HepG2 (cell line): ENCODE measurements around the gene PAIP1. TPM values are rescaled to one million over a fixed set of nuclear protein-coding genes. Genes with fewer than 3 reads are reported as not detected.
A peak's percentile ranks its signal among the peaks of the same experiment; 100 is the strongest.

ENCODE experiments used
- ATAC-seq: fragments of 200-7000 bp; cut with Tn5 transposase; 3 replicates; pipeline ENCODE4 v1.9.1; 2020; ENCODE audit warnings: mild to moderate bottlenecking, moderate library complexity
- BruUV-seq: library from RNA; stranded (reverse); fragments of 400-500 nt; replicated peaks from 2 replicates; lab custom pipeline; 2021; lab: Mats Ljungman, UMichigan
- CTCF ChIA-PET: fragments of 300-600 bp; formaldehyde crosslinking; extraction: SDS; loops from one replicate; lab custom pipeline; 2021; ENCODE audit warnings: low total read pairs, inconsistent platforms, low intra/inter-chr PET ratio; lab: Yijun Ruan, JAX
- POLR2A ChIA-PET: fragments of 350-600 bp; sonication (Branson Sonifier 250); formaldehyde crosslinking; loops from one replicate; lab custom pipeline; 2020; ENCODE audit warnings: antibody characterized with exemption, inconsistent platforms; lab: Yijun Ruan, JAX
- DNase-seq: peaks from one replicate; pipeline ENCODE4 v3.0.0-alpha.2; 2015; ENCODE audit warnings: low spot score
- FAIRE-seq: peaks from 3 replicates; lab custom pipeline; 2011; peaks lifted over from hg19 to GRCh38; lab: Jason Lieb, UNC
- H2AFZ ChIP-seq: one replicate; pipeline ENCODE4 v1.6.1; 2011; ENCODE audit warnings: low read length, inconsistent platforms
- H3K27ac ChIP-seq: fragments of 300-600 bp; 3 replicates; pipeline ENCODE4 v1.8.0; 2011; ENCODE audit warnings: mixed run types, mild to moderate bottlenecking, mixed read lengths, low read length, inconsistent platforms; ENCODE audit not compliant: insufficient read depth; ENCODE audit errors: extremely low read length
- H3K27me3 ChIP-seq, 2 experiments: fragments of 200-600 bp in 1 of 2; 2 replicates in 1 of 2; 3 replicates in 1 of 2; pipeline versions ENCODE4 v1.6.0 to v1.8.0; 2011; ENCODE audit warnings: low read length in 2 of 2, mild to moderate bottlenecking in 2 of 2, moderate library complexity in 2 of 2, inconsistent platforms in 1 of 2; ENCODE audit not compliant: insufficient read depth in 2 of 2, control insufficient read depth in 1 of 2
- H3K36me3 ChIP-seq, 2 experiments: fragments of 200-600 bp in 1 of 2; replicated peaks in 1 of 2; 2 replicates in 1 of 2; 3 replicates in 1 of 2; pipeline versions ENCODE4 v1.5.1 to v1.8.0; 2011; ENCODE audit warnings: low read length in 2 of 2, inconsistent platforms in 1 of 2; ENCODE audit not compliant: insufficient read depth in 2 of 2, control insufficient read depth in 1 of 2
- H3K4me1 ChIP-seq: 2 replicates; pipeline ENCODE4 v1.5.1; 2012; ENCODE audit warnings: low read length, inconsistent platforms; ENCODE audit not compliant: insufficient read depth
- H3K4me2 ChIP-seq: 2 replicates; pipeline ENCODE4 v1.6.0; 2011; ENCODE audit warnings: low read depth, low read length, inconsistent platforms
- H3K4me3 ChIP-seq, 3 experiments: fragments of 200-600 bp in 1 of 3; sonication (generic), shearing (Covaris generic) in 1 of 3; replicated peaks in 1 of 3; 2 replicates each; pipeline ENCODE4 v1.5.1; 2011 to 2016; ENCODE audit warnings: low read length in 3 of 3, inconsistent platforms in 2 of 3, low read depth in 2 of 3, mild to moderate bottlenecking in 2 of 3, control low read depth in 1 of 3, mixed read lengths in 1 of 3; ENCODE audit not compliant: insufficient read depth in 1 of 3
- H3K79me2 ChIP-seq: one replicate; pipeline ENCODE4 v1.6.1; 2011; ENCODE audit warnings: low read length, inconsistent platforms; ENCODE audit not compliant: insufficient read depth
- H3K9ac ChIP-seq: 2 replicates; pipeline ENCODE4 v1.6.0; 2011; ENCODE audit warnings: mild to moderate bottlenecking, low read depth, low read length, inconsistent platforms; ENCODE audit not compliant: insufficient read depth
- H3K9me3 ChIP-seq: 2 replicates; pipeline ENCODE4 v1.5.1; 2012; ENCODE audit warnings: mild to moderate bottlenecking, low read length
- H4K20me1 ChIP-seq: 2 replicates; pipeline ENCODE4 v1.6.0; 2011; ENCODE audit warnings: inconsistent platforms, mild to moderate bottlenecking, low read length, moderate library complexity; ENCODE audit not compliant: insufficient read depth
- FOXK1 ChIP-seq: sonication (generic); formaldehyde crosslinking; IDR thresholded peaks from 2 replicates; pipeline ENCODE4 v1.4.0; 2020; ENCODE audit warnings: low read depth, missing genetic modification reagents, borderline replicate concordance
- GATAD1 ChIP-seq: IDR thresholded peaks from 2 replicates; pipeline ENCODE4 v1.6.1; 2016; ENCODE audit warnings: missing genetic modification reagents, missing compliant biosample characterization
- PHF8 ChIP-seq: sonication (generic); formaldehyde crosslinking; IDR thresholded peaks from 2 replicates; pipeline ENCODE4 v1.5.0; 2020; ENCODE audit warnings: missing genetic modification reagents
- PLRG1 ChIP-seq: fragments of 450-650 bp; conservative IDR thresholded peaks from 2 replicates; pipeline ENCODE4 v1.6.1; 2016
- POLR2A ChIP-seq, 2 experiments: IDR thresholded peaks; 2 replicates each; pipeline ENCODE4 v1.6.1; 2011; ENCODE audit warnings: low read depth in 2 of 2, low read length in 2 of 2, mild to moderate bottlenecking in 1 of 2, moderate library complexity in 1 of 2; ENCODE audit not compliant: insufficient read depth in 1 of 2
- TMF1 ChIP-seq: sonication (generic); formaldehyde crosslinking; IDR thresholded peaks from 2 replicates; pipeline ENCODE4 v1.8.1; 2022; ENCODE audit warnings: low read depth, missing genetic modification reagents
- ZNF280D ChIP-seq: sonication (generic); formaldehyde crosslinking; IDR thresholded peaks from 2 replicates; pipeline ENCODE4 v1.5.1; 2020; ENCODE audit warnings: mild to moderate bottlenecking, missing genetic modification reagents
- ZNF34 ChIP-seq: sonication (generic); formaldehyde crosslinking; IDR thresholded peaks from 2 replicates; pipeline ENCODE4 v1.4.0; 2020; ENCODE audit warnings: mild to moderate bottlenecking, missing genetic modification reagents, borderline replicate concordance
- ZNF687 ChIP-seq: sonication (generic); formaldehyde crosslinking; IDR thresholded peaks from 2 replicates; pipeline ENCODE4 v1.5.1; 2020; ENCODE audit warnings: mild to moderate bottlenecking, missing genetic modification reagents, moderate library complexity
- ZNF713 ChIP-seq: sonication (generic); formaldehyde crosslinking; IDR thresholded peaks from 2 replicates; pipeline ENCODE4 v1.4.0; 2020; ENCODE audit warnings: mild to moderate bottlenecking, missing genetic modification reagents
- ZNF749 ChIP-seq: sonication (generic); formaldehyde crosslinking; IDR thresholded peaks from 2 replicates; pipeline ENCODE4 v1.8.0; 2022; ENCODE audit warnings: mild to moderate bottlenecking, missing genetic modification reagents, moderate library complexity, borderline replicate concordance
- ZSCAN21 ChIP-seq: sonication (generic); formaldehyde crosslinking; IDR thresholded peaks from 2 replicates; pipeline ENCODE4 v1.8.0; 2022; ENCODE audit warnings: mild to moderate bottlenecking, missing genetic modification reagents, moderate library complexity, borderline replicate concordance
- ZSCAN22 ChIP-seq: sonication (generic); formaldehyde crosslinking; IDR thresholded peaks from 2 replicates; pipeline ENCODE4 v1.4.0; 2020; ENCODE audit warnings: mild to moderate bottlenecking, missing genetic modification reagents
- WGBS: methylation state at CpG from one replicate; pipeline ENCODE4 v1.1.6; 2017; ENCODE audit warnings: low lambda C conversion rate; 5-methylcytosine and 5-hydroxymethylcytosine counted together
- in situ Hi-C: cut with HindIII; loops from 2 replicates; pipeline ENCODE4 v1.10.0; 2017; ENCODE audit warnings: low pct_unique_long_range_greater_than_20kb; ENCODE audit not compliant: extremely low pct_ligation_motif_present
- intact Hi-C: fragments of 100-400 bp; cut with micrococcal nuclease; formaldehyde crosslinking; loops from one replicate; pipeline ENCODE4 v1.10.0; 2022; ENCODE audit not compliant: unreplicated experiment
- polyA plus RNA-seq, 8 experiments: library from polyadenylated mRNA; depleted of rRNA in 3 of 8; stranded (reverse) in 7 of 8; unstranded in 1 of 8; fragments of >200 nt; fragmentation: Illumina TruSeq in 4 of 8; extraction: Trizol in 4 of 8; gene quantifications; 2 replicates each; pipeline versions ENCODE4 v1.2.1 to v1.2.3, GENCODE V29; 2011 to 2016; ENCODE audit warnings: low read depth in 4 of 8, missing spikeins in 1 of 8, mixed read lengths in 1 of 8; ENCODE audit not compliant: insufficient read depth in 1 of 8
- total RNA-seq, 5 experiments: library from RNA; depleted of rRNA; stranded (reverse); fragments of >200 nt; fragmentation: Illumina TruSeq; extraction: Trizol; gene quantifications; 2 replicates each; pipeline ENCODE4 v1.2.3, GENCODE V29; 2016; ENCODE audit warnings: low read depth in 1 of 5
- TF ChIP-seq, protein P1 (sequence below): IDR thresholded peaks from 2 replicates; pipeline ENCODE4 v1.6.1; 2012; ENCODE audit warnings: low read depth, low read length, improper control_type of control experiment

The PAIP1 gene
- total and polyA plus RNA-seq, 2 of the 13 experiments (the other 11 are each of a cell fraction or from before 2014, with no cell fraction given), result 96.6 to 116 TPM

- no TSS peak for BruUV-seq
- TF ChIP-seq FOXK1 (no peak), GATAD1 (no peak), ZSCAN22 (CRISPR knock-in tag) (no peak), ZNF687 (peak; percentile 85), ZSCAN21 (CRISPR knock-in tag) (peak; percentile 7; the same call in 1 of the 2 replicates), PHF8 (no peak), POLR2A (IDR thresholded peaks at IDR 0.05; ENCODE audit: insufficient read depth in 1 of 2, low read depth in 2 of 2, low read length in 2 of 2) (peak in 1 of 2 experiments; percentile 56; a peak in 2 of 4 replicates), TMF1 (CRISPR knock-in tag) (0 out of 2 replicates have a peak, but pooled peaks have one; percentile 7), PLRG1 (no peak), ZNF749 (CRISPR knock-in tag) (0 out of 2 replicates have a peak, but pooled peaks have one; percentile 17), ZNF34 (CRISPR knock-in tag) (no peak), ZNF713 (CRISPR knock-in tag) (no peak), ZNF280D (CRISPR knock-in tag) (0 out of 2 replicates have a peak, but pooled peaks have one; percentile 6)
- TF ChIP-seq, protein P1, sequence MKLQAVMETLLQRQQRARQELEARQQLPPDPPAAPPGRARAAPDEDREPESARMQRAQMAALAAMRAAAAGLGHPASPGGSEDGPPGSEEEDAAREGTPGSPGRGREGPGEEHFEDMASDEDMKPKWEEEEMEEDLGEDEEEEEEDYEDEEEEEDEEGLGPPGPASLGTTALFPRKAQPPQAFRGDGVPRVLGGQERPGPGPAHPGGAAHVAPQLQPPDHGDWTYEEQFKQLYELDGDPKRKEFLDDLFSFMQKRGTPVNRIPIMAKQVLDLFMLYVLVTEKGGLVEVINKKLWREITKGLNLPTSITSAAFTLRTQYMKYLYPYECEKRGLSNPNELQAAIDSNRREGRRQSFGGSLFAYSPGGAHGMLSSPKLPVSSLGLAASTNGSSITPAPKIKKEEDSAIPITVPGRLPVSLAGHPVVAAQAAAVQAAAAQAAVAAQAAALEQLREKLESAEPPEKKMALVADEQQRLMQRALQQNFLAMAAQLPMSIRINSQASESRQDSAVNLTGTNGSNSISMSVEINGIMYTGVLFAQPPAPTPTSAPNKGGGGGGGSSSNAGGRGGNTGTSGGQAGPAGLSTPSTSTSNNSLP, result no peak
These were observed 46.7 kb upstream of the PAIP1 start for GRCh38 chr5:43603344-43604217.

More at GRCh38 chr5:43603344-43604217, 46.7 kb upstream of the PAIP1 start:
- no peaks in the 10 kb centered on the region; a peak in 1 of 5 replicates for H3K27me3 ChIP-seq
- H3K4me2 ChIP-seq, result peak overlapping the region; percentile 97
- H2AFZ ChIP-seq, result peak overlapping the region; percentile 69
- peak; percentile 31 for DNase-seq
- peak; percentile 35 for ATAC-seq
- H4K20me1 ChIP-seq, result no peaks in the 10 kb centered on the region
- intact Hi-C loops, result no loop called here
- peaks cover 54% of the 10 kb centered on the region for H3K4me1 ChIP-seq
- peak overlapping the region; percentile 61 to 89 (median 80) for H3K4me3 ChIP-seq
- ChIA-PET POLR2A (interaction anchor here (1.0 to 1.7 kb wide), 6 partner anchors 14 to 482 kb away, joined by 3 to 8 read pairs (median 3); partner anchors contain the start of genes TMEM267 and ZNF131), CTCF (no interaction called here)
- H3K27ac ChIP-seq, result peak overlapping the region; percentile 84
- peak overlapping the region; percentile 78 for H3K9ac ChIP-seq
- no peaks in the 10 kb centered on the region for H3K9me3 ChIP-seq
- in situ Hi-C loops, result no loop called here
- H3K79me2 ChIP-seq, result peaks cover 30% of the 10 kb centered on the region
- H3K36me3 ChIP-seq, result no peaks in the 10 kb centered on the region
- WGBS, result 57% methylated on average over 27 of the region's 49 CpGs
- FAIRE-seq, result no peak
